ENCODE data around the gene REELD1.
A peak's percentile ranks its signal among the peaks of the same experiment; 100 is the strongest.

Gene REELD1
- 1.2 reads per million in 2 donors for total RNA-seq

- no peak for DNase-seq
These were observed at the start of gene REELD1 for GRCh38 chr4:146214238-146214637. Gene REELD1 (plus strand): TSS chr4:146214538. CDS start chr4:146216953, 2,415 bp downstream.

DNA sequence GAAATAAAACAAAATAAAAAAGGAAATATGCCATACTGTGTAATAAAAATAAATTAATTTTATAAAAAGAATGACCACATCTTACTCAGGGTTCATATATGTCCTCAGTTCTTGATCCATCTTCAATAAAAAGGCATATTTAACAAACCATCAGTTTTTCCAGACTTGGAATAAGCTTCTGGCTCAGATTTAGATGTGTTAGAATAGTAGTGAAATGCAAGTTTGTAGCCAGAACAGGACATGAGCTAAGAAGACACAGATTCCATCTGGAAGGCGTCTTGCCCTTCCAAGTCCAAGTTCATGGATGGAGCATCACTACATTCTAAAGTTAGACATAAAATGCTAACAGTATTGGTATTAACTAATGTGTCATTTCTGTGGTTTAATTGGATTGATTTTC, 49.1 kb upstream of the REELD1 start:
- DNase-seq = no peak

GRCh38 chr4:146165840-146166239, 48.5 kb upstream of the REELD1 start:
- no peak for DNase-seq

DNA sequence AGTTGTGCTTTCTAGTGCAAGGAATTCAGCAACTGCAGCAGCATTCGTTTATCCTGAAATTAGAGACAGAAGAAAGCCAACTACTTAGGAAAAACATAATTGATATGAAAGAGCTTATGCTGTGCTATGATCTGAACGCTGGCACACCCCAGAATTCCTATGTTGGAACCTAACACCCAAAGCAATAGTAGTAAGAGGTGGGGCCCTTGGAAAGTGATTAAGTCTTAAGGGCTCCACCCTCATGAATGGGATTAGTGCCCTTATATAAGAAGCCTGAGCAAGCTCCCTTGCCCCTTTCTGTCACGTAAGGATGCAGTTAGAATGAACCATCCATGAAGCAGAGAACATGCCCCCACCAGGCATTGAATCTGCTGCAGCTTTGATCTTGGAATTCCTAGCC, 44.2 kb upstream of the REELD1 start:
- no peak for DNase-seq

GRCh38 chr4:146175541-146176453, 38.5 kb upstream of the REELD1 start, which contains the start of gene LSM6:
Gene LSM6 (plus strand): TSS chr4:146175718. CDS start chr4:146182922, 7,204 bp downstream.
- peak; percentile 58 to 87 (median 72) for DNase-seq

GRCh38 chr4:146176891-146177290, 37.4 kb upstream of the REELD1 start:
- DNase-seq = peak in 1 of 5 experiments; percentile 23

GRCh38 chr4:146178126-146178525, 36.2 kb upstream of the REELD1 start:
- no peak for DNase-seq

- no peak for DNase-seq
These were observed 34.5 kb upstream of the REELD1 start for GRCh38 chr4:146179784-146180370.

DNA sequence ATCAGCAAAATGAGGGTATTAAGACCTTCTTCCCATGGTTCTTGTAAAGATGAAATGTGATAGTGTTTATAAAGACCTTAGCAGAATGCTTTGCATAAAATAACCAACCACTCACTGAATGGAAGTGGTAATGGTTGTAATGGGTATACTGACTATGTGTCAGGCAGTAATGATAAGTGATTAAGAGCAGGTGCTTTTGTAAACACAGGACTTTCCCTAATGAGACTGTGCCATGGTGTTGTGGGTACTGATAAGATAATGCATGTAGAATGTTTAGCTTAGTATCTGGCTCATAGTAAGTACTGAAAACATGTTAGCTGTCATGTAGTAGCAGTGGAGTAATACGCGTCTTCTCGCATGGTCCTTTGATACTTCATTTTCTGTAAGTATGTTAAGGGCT, 31.9 kb upstream of the REELD1 start:
- peak in 1 of 5 experiments; percentile 9 for DNase-seq

GRCh38 chr4:146183209-146183608, 31.1 kb upstream of the REELD1 start:
- DNase-seq = no peak

DNA sequence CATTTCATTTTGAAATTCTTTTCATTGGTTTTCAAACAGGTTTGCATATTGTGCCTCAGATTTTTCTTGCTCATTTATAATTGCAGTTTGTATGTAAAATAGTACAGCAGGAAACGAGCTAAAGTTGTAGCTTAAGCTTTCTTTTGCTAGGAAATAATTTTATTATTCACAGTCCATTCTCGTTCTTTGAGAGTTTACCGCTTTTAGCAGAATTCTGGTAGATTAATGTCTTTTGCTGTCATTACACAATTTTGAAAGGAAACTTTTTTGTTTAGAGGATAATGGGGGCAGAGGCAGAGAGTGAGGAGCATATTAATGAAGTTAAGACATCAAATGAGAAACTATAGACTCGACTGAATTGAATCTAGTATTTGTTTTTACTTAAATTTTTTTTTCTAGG, 28.3 kb upstream of the REELD1 start:
- no peak for DNase-seq

- DNase-seq = no peak
These were observed 27.7 kb upstream of the REELD1 start for GRCh38 chr4:146186596-146186995.

GRCh38 chr4:146190456-146190855, 23.9 kb upstream of the REELD1 start:
- no peak for DNase-seq

- no peak for DNase-seq
These were observed 22.4 kb upstream of the REELD1 start for GRCh38 chr4:146191766-146192458.

DNA sequence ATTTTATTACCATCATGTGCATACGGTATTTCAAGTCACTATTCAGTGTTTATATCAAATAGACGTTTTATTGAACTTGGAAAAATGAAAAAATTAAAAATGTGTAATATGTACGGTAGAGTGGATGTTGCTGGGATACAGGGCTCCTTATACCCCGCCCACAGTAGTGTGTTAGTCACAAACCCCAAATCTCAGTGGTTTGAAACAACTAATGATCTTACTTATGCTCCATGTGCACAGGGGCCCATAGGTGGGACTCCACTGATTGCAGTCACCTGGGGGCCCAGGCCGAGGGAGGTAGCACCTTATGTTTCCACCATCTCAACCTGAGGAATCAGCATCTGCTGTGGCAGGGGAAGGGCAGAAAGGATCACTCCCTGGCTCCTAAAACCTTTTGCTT, 20.7 kb upstream of the REELD1 start:
- no peak for DNase-seq

DNA sequence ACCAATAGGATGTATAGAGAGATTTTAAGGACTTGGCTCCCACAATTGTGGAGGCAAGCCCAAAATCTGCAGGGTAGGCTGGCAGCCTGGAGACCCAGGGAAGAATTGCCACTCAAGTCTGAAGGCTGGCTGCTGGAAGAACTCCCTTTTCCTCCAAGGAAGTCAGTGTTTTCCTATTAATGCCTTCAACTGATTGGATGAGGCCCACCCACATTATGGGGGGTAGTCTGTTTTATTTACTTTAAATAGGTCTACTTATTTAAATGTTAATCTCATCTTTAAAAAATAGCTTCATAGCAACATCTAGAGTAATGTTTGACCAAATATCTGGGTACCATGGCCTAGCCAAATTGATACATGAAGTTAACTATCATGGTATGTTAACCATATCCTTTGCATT, 20.1 kb upstream of the REELD1 start:
- DNase-seq = no peak

GRCh38 chr4:146202665-146203064, 11.7 kb upstream of the REELD1 start:
- no peak for DNase-seq

- DNase-seq = no peak
These were observed 6.9 kb upstream of the REELD1 start for GRCh38 chr4:146207410-146207809.

DNA sequence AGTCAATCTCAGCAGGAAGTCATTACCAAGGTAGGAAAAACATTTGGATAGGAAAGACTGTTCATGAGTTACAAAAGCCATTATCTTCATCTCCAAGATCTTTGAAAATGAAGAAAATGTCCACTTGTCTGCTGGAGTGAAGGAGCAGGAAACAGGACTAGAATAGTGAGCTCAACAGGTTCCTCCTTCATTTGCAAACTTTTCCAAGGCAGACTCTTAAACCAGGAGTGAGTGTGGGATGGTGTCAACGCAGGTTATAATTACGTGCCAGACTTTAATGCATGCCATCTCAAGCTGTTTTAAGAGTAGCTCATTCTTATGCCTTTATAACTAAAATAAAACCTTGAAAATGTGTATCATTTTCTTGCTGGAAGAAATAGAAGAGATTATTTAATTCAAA, 3.4 kb upstream of the REELD1 start:
- no peak for DNase-seq

DNA sequence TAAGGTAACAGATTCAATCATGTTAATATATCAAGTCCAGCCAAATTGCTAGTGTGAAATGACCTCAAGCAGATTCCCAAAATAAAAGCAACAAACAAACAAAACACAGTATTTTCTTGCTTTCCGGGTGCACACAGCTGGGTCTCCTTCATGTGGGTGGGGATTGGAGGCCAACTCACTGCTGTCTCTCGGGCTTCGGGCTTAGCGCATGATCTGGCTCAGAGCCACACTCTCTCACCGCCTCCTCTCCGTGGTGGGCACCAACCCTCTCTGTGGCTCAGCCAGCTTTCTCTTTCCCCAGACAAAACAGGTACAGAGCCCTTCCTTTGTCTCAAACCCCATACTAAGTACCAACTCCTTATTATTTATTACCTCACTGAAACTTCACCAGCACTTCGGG, 2.9 kb upstream of the REELD1 start:
- DNase-seq = no peak

DNA sequence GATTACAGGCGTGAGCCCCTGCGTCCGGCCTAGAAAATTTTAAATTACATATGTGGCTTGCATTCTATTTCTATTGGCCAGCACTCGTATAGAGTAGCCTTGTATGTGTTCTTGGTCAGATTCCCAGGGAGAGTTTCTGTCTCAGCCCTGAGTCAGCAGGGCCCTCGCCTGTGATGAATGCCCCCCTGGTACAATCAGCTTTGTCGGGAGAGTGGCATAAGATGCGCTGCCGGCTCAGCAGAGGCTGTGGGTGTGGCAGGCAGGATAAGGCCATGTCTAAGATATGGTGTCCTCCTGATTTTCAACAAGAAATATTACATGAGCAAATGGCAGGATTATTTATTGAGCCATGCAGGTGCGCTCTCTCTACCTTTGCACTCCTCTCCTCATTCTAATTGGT, 1.6 kb upstream of the REELD1 start:
- DNase-seq = no peak

- DNase-seq = no peak
These were observed 8.0 kb downstream of the REELD1 start for GRCh38 chr4:146222313-146222712.

DNA sequence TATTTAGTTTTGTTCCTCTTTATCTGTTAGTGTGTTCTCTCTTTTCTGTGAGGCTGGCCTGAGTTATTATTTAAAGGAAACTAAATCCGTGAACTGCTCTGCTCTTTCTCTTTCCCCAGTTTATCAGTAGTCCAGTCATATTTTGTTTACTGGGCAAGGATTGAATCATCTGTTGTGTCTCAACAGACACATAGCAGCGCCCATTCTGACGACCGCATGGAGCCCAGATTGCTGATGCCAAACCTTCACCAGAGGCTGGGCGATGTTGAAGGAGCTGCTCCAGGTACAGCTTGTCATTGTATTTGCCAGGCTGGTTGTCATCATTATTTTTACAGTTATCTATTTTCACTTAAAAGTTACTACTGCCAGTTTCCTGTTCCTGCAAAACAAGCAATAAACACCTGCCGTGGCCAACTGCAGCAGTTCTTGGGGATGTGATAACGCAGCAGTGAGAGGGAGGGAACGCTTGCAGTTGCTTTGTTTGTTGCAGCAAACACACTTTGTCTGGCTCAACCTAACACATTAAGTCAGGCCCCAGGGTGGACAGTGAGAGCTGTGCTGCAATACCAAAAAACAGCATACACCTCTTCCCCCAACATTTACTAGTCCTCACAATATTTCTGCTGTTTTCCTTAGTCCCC, 10.1 kb downstream of the REELD1 start:
- no peak for DNase-seq
